Measurements from ENCODE around the gene HELLS.

Gene HELLS

DNA sequence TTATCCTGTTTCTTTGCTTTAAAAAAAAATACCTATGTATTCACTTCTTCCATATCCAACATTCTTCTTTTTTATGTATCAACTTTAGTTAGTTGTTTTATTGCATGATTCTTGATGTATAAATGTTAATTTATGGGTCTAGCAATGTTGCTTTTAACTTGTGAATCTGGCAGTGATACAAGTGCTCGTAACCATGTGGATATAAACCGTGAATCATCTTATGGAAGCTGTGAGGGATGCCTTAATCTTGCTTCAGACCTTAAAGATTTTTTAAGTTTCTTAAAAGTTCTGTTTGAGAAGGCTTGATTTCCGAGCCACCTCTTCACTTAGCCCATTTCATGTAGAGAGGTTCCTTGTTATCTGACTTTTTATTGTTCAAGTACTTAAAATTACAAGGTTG is 25.9 kb downstream of the HELLS start:
- H3K4me1 Mint-ChIP-seq (ENCODE audit: low read depth): no peaks in the 10 kb centered on the region
- H3K4me3 Mint-ChIP-seq: no peak overlapping the region
- no peaks in the 10 kb centered on the region for H3K27me3 Mint-ChIP-seq
- no peaks in the 10 kb centered on the region for H3K9me3 Mint-ChIP-seq (ENCODE audit: low read depth)
- peaks cover 23% of the 10 kb centered on the region for H3K36me3 Mint-ChIP-seq
- H3K27ac Mint-ChIP-seq: no peak overlapping the region

DNA sequence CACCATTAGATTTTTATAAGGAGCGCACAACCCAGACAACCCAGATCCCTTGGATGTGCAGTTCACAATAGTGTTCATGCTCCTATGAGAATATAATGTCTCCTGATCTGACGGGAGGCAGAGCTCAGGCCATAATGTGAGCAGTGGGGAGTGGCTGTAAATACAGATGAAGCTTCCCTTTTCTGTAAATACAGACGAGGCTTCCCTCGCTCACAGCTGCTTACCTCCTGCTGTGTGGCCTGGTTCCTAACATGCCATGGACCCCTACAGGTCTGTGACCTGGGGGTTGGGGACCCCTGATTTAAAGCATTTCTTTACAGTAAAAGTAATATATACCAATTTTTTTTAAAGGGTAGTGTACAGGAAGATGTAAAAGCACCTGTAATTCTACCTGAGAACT is 33.2 kb downstream of the HELLS start:
- Mint-ChIP-seq H3K27me3 (no peaks in the 10 kb centered on the region), H3K4me3 (no peak overlapping the region), H3K36me3 (peaks cover 10% of the 10 kb centered on the region), H3K27ac (no peak overlapping the region), H3K9me3 (ENCODE audit: low read depth) (no peaks in the 10 kb centered on the region), H3K4me1 (ENCODE audit: low read depth) (no peaks in the 10 kb centered on the region)

- Mint-ChIP-seq H3K4me1 (ENCODE audit: low read depth) (no peaks in the 10 kb centered on the region), H3K27me3 (no peaks in the 10 kb centered on the region), H3K36me3 (peaks cover 5% of the 10 kb centered on the region), H3K4me3 (no peak overlapping the region), H3K27ac (no peak overlapping the region), H3K9me3 (ENCODE audit: low read depth) (no peaks in the 10 kb centered on the region)
These were observed 37.5 kb downstream of the HELLS start for GRCh38 chr10:94583124-94583523.

GRCh38 chr10:94591461-94592205 is 46.0 kb downstream of the HELLS start:
- H3K27ac Mint-ChIP-seq: no peak overlapping the region
- H3K9me3 Mint-ChIP-seq (ENCODE audit: low read depth): no peaks in the 10 kb centered on the region
- peaks cover 24% of the 10 kb centered on the region for H3K36me3 Mint-ChIP-seq
- H3K27me3 Mint-ChIP-seq: no peaks in the 10 kb centered on the region
- no peak overlapping the region for H3K4me3 Mint-ChIP-seq
- H3K4me1 Mint-ChIP-seq (ENCODE audit: low read depth): no peaks in the 10 kb centered on the region

GRCh38 chr10:94602729-94603515 is 57.3 kb downstream of the HELLS start:
- Mint-ChIP-seq H3K4me3 (no peak overlapping the region), H3K36me3 (peaks cover 26% of the 10 kb centered on the region), H3K4me1 (ENCODE audit: low read depth) (no peaks in the 10 kb centered on the region), H3K27me3 (no peaks in the 10 kb centered on the region), H3K9me3 (ENCODE audit: low read depth) (no peaks in the 10 kb centered on the region), H3K27ac (no peak overlapping the region)

DNA sequence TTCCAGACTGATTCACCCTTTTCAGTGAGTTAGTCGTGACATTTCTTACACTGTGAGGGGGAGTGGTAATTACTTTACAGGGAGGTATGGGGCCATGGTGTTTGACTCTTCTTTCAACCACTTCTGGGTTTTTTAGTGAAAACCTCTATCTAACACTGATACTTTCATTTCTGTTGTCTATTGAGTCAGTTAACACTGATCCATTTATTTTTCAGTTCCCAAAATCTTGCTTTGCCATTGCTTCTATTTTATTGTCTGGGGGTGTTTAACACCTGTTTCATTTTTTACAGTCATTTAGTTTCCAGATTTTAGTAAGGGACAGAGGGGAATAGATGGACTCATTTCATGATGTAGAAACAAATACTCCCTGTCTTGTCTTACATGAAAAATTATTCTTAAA is 61.5 kb downstream of the HELLS start:
- Mint-ChIP-seq H3K9me3 (ENCODE audit: low read depth) (no peaks in the 10 kb centered on the region), H3K4me3 (no peak overlapping the region), H3K36me3 (peaks cover 35% of the 10 kb centered on the region), H3K27me3 (no peaks in the 10 kb centered on the region), H3K4me1 (ENCODE audit: low read depth) (no peaks in the 10 kb centered on the region), H3K27ac (peak overlapping the region; percentile 23)

DNA sequence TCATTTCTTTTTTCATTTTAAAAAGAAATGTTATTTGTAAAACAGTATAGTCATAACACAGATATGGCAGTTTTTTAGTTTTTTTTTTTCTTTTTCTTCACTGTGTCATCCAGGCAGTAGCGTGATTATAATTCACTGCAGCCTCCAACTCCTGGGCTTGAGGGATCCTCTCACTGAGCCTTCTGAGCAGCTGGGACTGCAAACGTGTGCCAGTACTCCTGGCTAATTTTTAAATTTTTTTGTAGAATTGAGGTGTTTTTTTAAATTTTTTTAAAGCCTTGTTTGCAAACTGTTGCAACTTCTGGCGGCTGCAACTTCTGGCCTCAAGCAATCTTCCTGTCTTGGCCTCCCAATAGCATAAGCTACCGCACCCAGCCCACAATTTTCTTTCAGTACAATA is 63.0 kb downstream of the HELLS start:
- no peaks in the 10 kb centered on the region for H3K4me1 Mint-ChIP-seq (ENCODE audit: low read depth)
- peaks cover 27% of the 10 kb centered on the region for H3K36me3 Mint-ChIP-seq
- H3K4me3 Mint-ChIP-seq: no peak overlapping the region
- no peaks in the 10 kb centered on the region for H3K9me3 Mint-ChIP-seq (ENCODE audit: low read depth)
- no peak overlapping the region for H3K27ac Mint-ChIP-seq
- H3K27me3 Mint-ChIP-seq: no peaks in the 10 kb centered on the region

DNA sequence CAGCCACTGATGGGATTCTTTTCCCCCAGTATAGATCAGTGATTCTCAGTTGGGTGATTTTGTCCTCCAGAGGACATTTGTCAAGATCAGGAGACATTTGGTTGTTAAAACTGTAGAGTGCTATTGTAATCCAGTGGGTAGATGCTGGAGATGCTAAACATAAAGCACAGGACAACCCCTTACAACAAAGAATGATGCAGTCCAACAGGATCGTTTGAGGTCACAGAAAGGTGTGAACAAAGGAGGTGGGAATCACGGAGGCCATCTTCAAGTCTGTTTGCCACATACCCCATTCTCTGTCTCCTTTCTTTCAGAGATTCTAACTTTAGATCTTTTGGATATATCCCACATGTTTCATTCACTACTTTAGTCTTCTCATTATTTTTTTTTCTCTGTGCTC is 69.0 kb downstream of the HELLS start:
- H3K4me3 Mint-ChIP-seq: no peak overlapping the region
- peaks cover 2% of the 10 kb centered on the region for H3K4me1 Mint-ChIP-seq (ENCODE audit: low read depth)
- no peaks in the 10 kb centered on the region for H3K9me3 Mint-ChIP-seq (ENCODE audit: low read depth)
- no peaks in the 10 kb centered on the region for H3K27me3 Mint-ChIP-seq
- no peak overlapping the region for H3K27ac Mint-ChIP-seq
- peaks cover 8% of the 10 kb centered on the region for H3K36me3 Mint-ChIP-seq

- no peaks in the 10 kb centered on the region for H3K36me3 Mint-ChIP-seq
- no peak overlapping the region for H3K4me3 Mint-ChIP-seq
- H3K4me1 Mint-ChIP-seq (ENCODE audit: low read depth): peaks cover 2% of the 10 kb centered on the region
- H3K9me3 Mint-ChIP-seq (ENCODE audit: low read depth): no peaks in the 10 kb centered on the region
- H3K27ac Mint-ChIP-seq: no peak overlapping the region
- peaks cover 2% of the 10 kb centered on the region for H3K27me3 Mint-ChIP-seq
These were observed 71.9 kb downstream of the HELLS start for GRCh38 chr10:94617389-94617944.

GRCh38 chr10:94622666-94623205 is 77.1 kb downstream of the HELLS start:
- H3K27me3 Mint-ChIP-seq: peaks cover 2% of the 10 kb centered on the region
- H3K4me1 Mint-ChIP-seq (ENCODE audit: low read depth): no peaks in the 10 kb centered on the region
- no peaks in the 10 kb centered on the region for H3K9me3 Mint-ChIP-seq (ENCODE audit: low read depth)
- no peak overlapping the region for H3K27ac Mint-ChIP-seq
- H3K4me3 Mint-ChIP-seq: no peak overlapping the region
- H3K36me3 Mint-ChIP-seq: no peaks in the 10 kb centered on the region

DNA sequence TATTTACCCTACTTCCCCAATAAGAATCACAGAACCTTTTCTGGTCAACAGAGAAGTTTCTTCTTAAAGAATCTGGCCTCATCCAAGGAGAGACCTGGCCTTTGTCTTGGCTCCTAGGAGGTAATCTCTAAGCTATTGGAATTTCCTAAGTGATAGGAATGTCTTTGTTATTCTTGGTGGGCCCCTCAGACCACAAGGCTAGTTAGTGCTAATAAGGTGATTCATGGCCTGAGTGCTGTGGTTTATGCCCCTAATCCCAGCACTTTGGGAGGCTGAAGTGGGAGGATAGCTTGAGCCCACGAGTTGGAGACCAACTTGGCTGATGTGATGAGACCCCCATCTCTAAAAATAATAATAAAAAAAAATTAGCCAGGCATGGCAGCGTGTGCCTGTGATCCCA is 78.0 kb downstream of the HELLS start:
- no peaks in the 10 kb centered on the region for H3K36me3 Mint-ChIP-seq
- no peak overlapping the region for H3K27ac Mint-ChIP-seq
- H3K27me3 Mint-ChIP-seq: peaks cover 2% of the 10 kb centered on the region
- H3K9me3 Mint-ChIP-seq (ENCODE audit: low read depth): no peaks in the 10 kb centered on the region
- no peaks in the 10 kb centered on the region for H3K4me1 Mint-ChIP-seq (ENCODE audit: low read depth)
- no peak overlapping the region for H3K4me3 Mint-ChIP-seq

DNA sequence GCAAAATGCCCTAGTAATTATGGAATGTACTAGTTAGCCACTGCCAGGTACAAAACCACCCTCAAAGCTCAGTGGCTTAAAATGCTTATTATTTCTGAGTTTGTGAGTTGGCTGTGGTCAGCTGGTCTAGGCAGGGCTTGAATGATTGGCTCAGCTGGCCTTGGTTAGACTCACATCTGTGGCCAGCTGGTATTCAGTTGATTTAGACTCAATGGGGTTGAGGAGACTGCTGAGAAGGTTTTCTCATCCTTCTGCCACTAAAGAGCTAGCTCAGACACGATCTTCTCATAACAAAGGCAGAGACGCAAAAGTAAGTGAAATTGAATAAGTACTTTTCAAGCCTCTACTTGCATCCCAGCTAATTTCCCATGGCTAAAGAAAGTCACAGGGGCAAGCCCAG is 80.9 kb downstream of the HELLS start:
- Mint-ChIP-seq H3K4me1 (ENCODE audit: low read depth) (no peaks in the 10 kb centered on the region), H3K36me3 (no peaks in the 10 kb centered on the region), H3K27me3 (peaks cover 2% of the 10 kb centered on the region), H3K9me3 (ENCODE audit: low read depth) (no peaks in the 10 kb centered on the region), H3K27ac (no peak overlapping the region), H3K4me3 (no peak overlapping the region)

DNA sequence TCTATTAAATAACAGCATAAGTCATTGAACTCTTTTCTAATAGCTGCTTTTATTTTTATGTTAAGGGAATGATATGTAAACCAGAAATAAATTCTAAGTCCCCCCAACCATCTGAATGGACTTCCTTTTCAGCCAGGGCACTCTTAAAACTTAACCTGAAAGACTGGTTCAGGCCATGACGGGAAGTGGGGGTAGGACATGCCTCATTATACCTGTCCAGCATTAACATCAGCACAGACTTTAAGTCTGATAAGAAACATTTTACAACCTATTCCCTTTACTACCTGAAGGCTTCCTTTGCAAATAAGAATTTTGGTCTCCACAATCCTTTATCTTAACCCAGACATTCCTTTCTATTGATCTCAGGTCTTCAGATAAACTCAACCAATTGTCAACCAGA is 81.9 kb downstream of the HELLS start:
- H3K27ac Mint-ChIP-seq: no peak overlapping the region
- H3K36me3 Mint-ChIP-seq: no peaks in the 10 kb centered on the region
- H3K27me3 Mint-ChIP-seq: no peaks in the 10 kb centered on the region
- H3K9me3 Mint-ChIP-seq (ENCODE audit: low read depth): no peaks in the 10 kb centered on the region
- no peaks in the 10 kb centered on the region for H3K4me1 Mint-ChIP-seq (ENCODE audit: low read depth)
- no peak overlapping the region for H3K4me3 Mint-ChIP-seq

- Mint-ChIP-seq H3K27me3 (no peaks in the 10 kb centered on the region), H3K9me3 (ENCODE audit: low read depth) (no peaks in the 10 kb centered on the region), H3K36me3 (no peaks in the 10 kb centered on the region), H3K27ac (no peak overlapping the region), H3K4me3 (no peak overlapping the region), H3K4me1 (ENCODE audit: low read depth) (no peaks in the 10 kb centered on the region)
These were observed 84.6 kb downstream of the HELLS start for GRCh38 chr10:94630017-94630688.

All from activated naive CD8-positive, alpha-beta T cell (primary cell).